ENCODE data around the gene KLF7.

GRCh38 chr2:207132019-207132418 lies 33.7 kb downstream of the KLF7 start:
- TF ChIP-seq RAD21 (IDR thresholded peaks at IDR 0.05) = no peak
- TF ChIP-seq CTCF (IDR thresholded peaks at IDR 0.05; ENCODE audit: low read depth, low read length, missing input control) = no peak
- TF ChIP-seq YY1 (IDR thresholded peaks at IDR 0.05) = no peak
- TF ChIP-seq JUND (IDR thresholded peaks at IDR 0.05) = no peak
- TF ChIP-seq REST (IDR thresholded peaks at IDR 0.05) = no peak
- no peak for TF ChIP-seq TAF1 (conservative IDR thresholded peaks at IDR 0.05)
- no peak for TF ChIP-seq MAX (IDR thresholded peaks at IDR 0.05)
- TF ChIP-seq ZBTB33 (IDR thresholded peaks at IDR 0.05) = no peak
- no peak for TF ChIP-seq NR2F2 (IDR thresholded peaks at IDR 0.05)
- TF ChIP-seq ATF3 (IDR thresholded peaks at IDR 0.05) = no peak
- TF ChIP-seq FOXA1 (IDR thresholded peaks at IDR 0.05) = no peak
- no peak for TF ChIP-seq RXRA (IDR thresholded peaks at IDR 0.05)

All from liver (tissue), 3 donors.